ENCODE results near the gene HSPBAP1.
"Not testable (repeated sequence)": the region's sequence is repeated elsewhere in the genome, so short reads cannot be mapped to it uniquely, and the experiment has no call there.

Gene HSPBAP1

GRCh38 chr3:122716667-122717066 lies 77.0 kb downstream of the HSPBAP1 start:
- in situ Hi-C loops (cut with HindIII; ENCODE audit: low sequenced_read_pairs): no loop called here
- TF ChIP-seq CTCF (IDR thresholded peaks at IDR 0.05; ENCODE audit: low read depth, low read length): no peak
- DNase-seq (ENCODE audit: low read depth, low spot score): no peak
- no peak overlapping the region for H3K4me3 ChIP-seq (ENCODE audit: low read depth, low read length)

GRCh38 chr3:122714273-122714672 lies 79.4 kb downstream of the HSPBAP1 start:
- no peak overlapping the region for H3K4me3 ChIP-seq (ENCODE audit: low read depth, low read length)
- DNase-seq (ENCODE audit: low read depth, low spot score): no peak
- in situ Hi-C loops (cut with HindIII; ENCODE audit: low sequenced_read_pairs): no loop called here
- no peak for TF ChIP-seq CTCF (IDR thresholded peaks at IDR 0.05; ENCODE audit: low read depth, low read length)

GRCh38 chr3:122710616-122711251 lies 82.9 kb downstream of the HSPBAP1 start:
- in situ Hi-C loops (cut with HindIII; ENCODE audit: low sequenced_read_pairs); H3K4me3 ChIP-seq (ENCODE audit: low read depth, low read length); DNase-seq (ENCODE audit: low read depth, low spot score): not testable (repeated sequence)

- no peak for DNase-seq (ENCODE audit: low read depth, low spot score)
- no peak overlapping the region for H3K4me3 ChIP-seq (ENCODE audit: low read depth, low read length)
- no peak for TF ChIP-seq CTCF (IDR thresholded peaks at IDR 0.05; ENCODE audit: low read depth, low read length)
- in situ Hi-C loops (cut with HindIII; ENCODE audit: low sequenced_read_pairs): no loop called here
Measured at GRCh38 chr3:122705379-122705778, 88.3 kb downstream of the HSPBAP1 start.

- DNase-seq (ENCODE audit: low read depth, low spot score): no peak
Measured at GRCh38 chr3:122700193-122700592, 93.4 kb downstream of the HSPBAP1 start.

GRCh38 chr3:122697952-122698620 lies 95.5 kb downstream of the HSPBAP1 start:
- in situ Hi-C loops (cut with HindIII; ENCODE audit: low sequenced_read_pairs): no loop called here
- DNase-seq (ENCODE audit: low read depth, low spot score): no peak
- TF ChIP-seq CTCF (IDR thresholded peaks at IDR 0.05; ENCODE audit: low read depth, low read length): no peak
- no peak overlapping the region for H3K4me3 ChIP-seq (ENCODE audit: low read depth, low read length)

More at GRCh38 chr3:122700193-122700592, 93.4 kb downstream of the HSPBAP1 start:
- in situ Hi-C loops (cut with HindIII; ENCODE audit: low sequenced_read_pairs): no loop called here
- no peak for TF ChIP-seq CTCF (IDR thresholded peaks at IDR 0.05; ENCODE audit: low read depth, low read length)
- no peak overlapping the region for H3K4me3 ChIP-seq (ENCODE audit: low read depth, low read length)

GRCh38 chr3:122695927-122696561 lies 97.6 kb downstream of the HSPBAP1 start:
- no peak overlapping the region for H3K4me3 ChIP-seq (ENCODE audit: low read depth, low read length)
- DNase-seq (ENCODE audit: low read depth, low spot score): no peak
- in situ Hi-C loops (cut with HindIII; ENCODE audit: low sequenced_read_pairs): no loop called here
- no peak for TF ChIP-seq CTCF (IDR thresholded peaks at IDR 0.05; ENCODE audit: low read depth, low read length)

All from astrocyte of the spinal cord (primary cell).